ENCODE results near the gene CACNB4. TPM values are rescaled to one million over a fixed set of nuclear protein-coding genes. Genes with fewer than 3 reads are reported as not detected.

Gene CACNB4
- total and polyA plus RNA-seq, 9 of the 15 experiments (the other 6 are each of a cell fraction or from before 2014, with no cell fraction given): 0.01 to 0.20 (median 0.04) TPM; not detected in 1

GRCh38 chr2:152134488-152135280, 35.8 kb upstream of the CACNB4 start (continued):
- TF ChIP-seq TCF3 (CRISPR knock-in tag; IDR thresholded peaks at IDR 0.05) (peak; percentile 80), ZBTB33 (CRISPR knock-in tag; IDR thresholded peaks at IDR 0.05) (0 out of 2 replicates have a peak, but pooled peaks have one; percentile 18), MNT (conservative IDR thresholded peaks at IDR 0.05) (0 out of 4 replicates have a peak, but pooled peaks of 1 of the 2 experiments have one; percentile 35), NFE2 (IDR thresholded peaks at IDR 0.05; ENCODE audit: low read depth) (peak; percentile 91), PBX2 (CRISPR knock-in tag; IDR thresholded peaks at IDR 0.05; ENCODE audit: low read depth) (no peak), PBX2 (tag; conservative IDR thresholded peaks at IDR 0.05; ENCODE audit: low read depth) (peak; percentile 67), PML (IDR thresholded peaks at IDR 0.05; ENCODE audit: low read length) (peak; percentile 77), U2AF1 (optimal IDR thresholded peaks at IDR 0.05; ENCODE audit: low read depth, low read length) (no peak), JUND (IDR thresholded peaks at IDR 0.05; ENCODE audit: borderline replicate concordance, low read depth, low read length) (peak; percentile 89), JUND (tag; IDR thresholded peaks at IDR 0.05; ENCODE audit: borderline replicate concordance, low read depth, low read length) (peak; percentile 94), ZNF609 (CRISPR knock-in tag; IDR thresholded peaks at IDR 0.05; ENCODE audit: borderline replicate concordance) (no peak), CREM (IDR thresholded peaks at IDR 0.05; ENCODE audit: low read depth) (0 out of 2 replicates have a peak, but pooled peaks have one; percentile 31), TEAD4 (IDR thresholded peaks at IDR 0.05; ENCODE audit: low read length) (peak; percentile 89), TEAD4 (CRISPR knock-in tag; IDR thresholded peaks at IDR 0.05; ENCODE audit: borderline replicate concordance) (no peak), KLF16 (IDR thresholded peaks at IDR 0.05) (peak; percentile 74), RCOR1 (IDR thresholded peaks at IDR 0.05; ENCODE audit: borderline replicate concordance in 1 of 2, low read depth in 2 of 2, low read length in 2 of 2) (peak; percentile 94 to 99)

All from K562 (cell line).